H1 (cell line): ENCODE measurements around the gene MBP. TPM values are rescaled to one million over a fixed set of nuclear protein-coding genes. Genes with fewer than 3 reads are reported as not detected.
A peak's percentile ranks its signal among the peaks of the same experiment; 100 is the strongest.

Experiments
- CTCF ChIA-PET: fragments of 300-600 bp; sonication (Branson Sonifier 250); formaldehyde crosslinking; loops from one replicate; lab custom pipeline; 2021; ENCODE audit not compliant: partially characterized antibody; lab: Charles Lee
- POLR2A ChIA-PET: fragments of 300-600 bp; sonication (Branson Sonifier 250); formaldehyde crosslinking; loops from one replicate; lab custom pipeline; 2021; ENCODE audit warnings: inconsistent platforms; ENCODE audit not compliant: partially characterized antibody; lab: Charles Lee
- DNase-seq, 2 experiments: peaks; one replicate each; pipeline versions ENCODE4 v3.0.0 to v3.0.0-alpha.2; 2010 to 2022; ENCODE audit warnings: low spot score in 2 of 2, low read depth in 1 of 2, mixed read lengths in 1 of 2
- FAIRE-seq: peaks from 2 replicates; lab custom pipeline; 2011; peaks lifted over from hg19 to GRCh38; lab: Jason Lieb, UNC
- H2AFZ ChIP-seq: 2 replicates; pipeline ENCODE4 v1.8.1; 2012; ENCODE audit warnings: low read length, inconsistent platforms
- H2AK5ac ChIP-seq: 2 replicates; pipeline ENCODE4 v1.6.1; 2013; ENCODE audit warnings: low read depth, low read length
- H2BK120ac ChIP-seq: replicated peaks from 2 replicates; pipeline ENCODE3; 2013; ENCODE audit warnings: low read depth, low read length, inconsistent platforms
- H2BK12ac ChIP-seq: 2 replicates; pipeline ENCODE4 v1.6.1; 2013; ENCODE audit warnings: low read depth, low read length
- H2BK15ac ChIP-seq: 2 replicates; pipeline ENCODE4 v1.6.1; 2013; ENCODE audit warnings: low read length
- H2BK20ac ChIP-seq: 2 replicates; pipeline ENCODE4 v1.6.1; 2013; ENCODE audit warnings: low read length
- H2BK5ac ChIP-seq: 2 replicates; pipeline ENCODE4 v1.6.1; 2013; ENCODE audit warnings: low read depth, low read length
- H3K14ac ChIP-seq: 2 replicates; pipeline ENCODE4 v1.6.1; 2013; ENCODE audit warnings: inconsistent platforms; ENCODE audit not compliant: insufficient read length
- H3K18ac ChIP-seq: 2 replicates; pipeline ENCODE4 v1.6.1; 2013; ENCODE audit warnings: low read length; ENCODE audit errors: extremely low read depth
- H3K23ac ChIP-seq: 2 replicates; pipeline ENCODE4 v1.6.1; 2013; ENCODE audit warnings: inconsistent platforms; ENCODE audit not compliant: insufficient read length
- H3K23me2 ChIP-seq: 2 replicates; pipeline ENCODE4 v1.6.1; 2013; ENCODE audit warnings: low read depth, low read length
- H3K27ac ChIP-seq: 2 replicates; pipeline ENCODE4 v1.6.1; 2011; ENCODE audit warnings: low read depth, low read length, inconsistent platforms
- H3K27me3 ChIP-seq, 4 experiments: replicated peaks in 1 of 4; 1 replicate in 1 of 4; 2 replicates in 3 of 4; pipeline versions ENCODE4 v1.6.1 to v1.8.1; 2011 to 2013; ENCODE audit warnings: low read length in 3 of 4, mild to moderate bottlenecking in 3 of 4, inconsistent platforms in 2 of 4, mixed read lengths in 2 of 4, moderate library complexity in 1 of 4; ENCODE audit not compliant: control insufficient read depth in 3 of 4, insufficient read depth in 3 of 4; ENCODE audit errors: extremely low read depth in 1 of 4
- H3K36me3 ChIP-seq, 4 experiments: 2 replicates each; pipeline versions ENCODE4 v1.6.1 to v1.8.1; 2011 to 2013; ENCODE audit warnings: mild to moderate bottlenecking in 4 of 4, low read length in 3 of 4, moderate library complexity in 2 of 4, control low read depth in 1 of 4, inconsistent platforms in 1 of 4; ENCODE audit not compliant: insufficient read depth in 4 of 4, control insufficient read depth in 2 of 4
- H3K4ac ChIP-seq: replicated peaks from 2 replicates; pipeline ENCODE3; 2013; ENCODE audit warnings: low read length, low read depth, mixed read lengths, inconsistent platforms; ENCODE audit not compliant: insufficient read length
- H3K4me1 ChIP-seq, 4 experiments: replicated peaks in 1 of 4; 1 replicate in 1 of 4; 2 replicates in 3 of 4; pipeline versions ENCODE4 v1.6.1 to v1.8.1; 2011 to 2013; ENCODE audit warnings: low read length in 3 of 4, inconsistent platforms in 2 of 4, mixed read lengths in 1 of 4; ENCODE audit not compliant: insufficient read depth in 4 of 4, control insufficient read depth in 3 of 4
- H3K4me2 ChIP-seq, 2 experiments: 2 replicates each; pipeline versions ENCODE4 v1.6.1 to v1.8.1; 2011 to 2013; ENCODE audit warnings: low read depth in 2 of 2, low read length in 2 of 2, control low read depth in 1 of 2, inconsistent platforms in 1 of 2, mild to moderate bottlenecking in 1 of 2; ENCODE audit not compliant: insufficient read depth in 1 of 2
- H3K4me3 ChIP-seq, 4 experiments: fragments of 200-600, 300-600 bp in 1 of 4; sonication (generic), shearing (Covaris generic), sonication (Bioruptor Twin) in 1 of 4; 2 replicates each; pipeline versions ENCODE4 v1.5.1 to v1.8.1; 2011 to 2016; ENCODE audit warnings: low read length in 4 of 4, low read depth in 3 of 4, control low read depth in 2 of 4, inconsistent platforms in 2 of 4, mild to moderate bottlenecking in 2 of 4, mixed read lengths in 1 of 4, moderate library complexity in 1 of 4; ENCODE audit not compliant: insufficient read depth in 2 of 4; ENCODE audit errors: extremely low read depth in 1 of 4
- H3K56ac ChIP-seq: replicated peaks from 2 replicates; pipeline ENCODE3; 2013; ENCODE audit warnings: low read depth, mild to moderate bottlenecking, mixed read lengths, low read length, inconsistent platforms; ENCODE audit not compliant: insufficient read length
- H3K79me1 ChIP-seq: 2 replicates; pipeline ENCODE4 v1.6.1; 2013; ENCODE audit warnings: low read depth, low read length, control low read depth
- H3K79me2 ChIP-seq, 2 experiments: 2 replicates each; pipeline versions ENCODE4 v1.6.1 to v1.8.1; 2012 to 2013; ENCODE audit warnings: low read length in 2 of 2, mild to moderate bottlenecking in 2 of 2, inconsistent platforms in 1 of 2; ENCODE audit not compliant: insufficient read depth in 2 of 2, control insufficient read depth in 1 of 2
- H3K9ac ChIP-seq, 4 experiments: replicated peaks in 1 of 4; 1 replicate in 1 of 4; 2 replicates in 3 of 4; pipeline versions ENCODE4 v1.6.1 to v1.8.1; 2011 to 2013; ENCODE audit warnings: low read depth in 3 of 4, low read length in 3 of 4, control low read depth in 2 of 4, mild to moderate bottlenecking in 2 of 4, moderate library complexity in 2 of 4, inconsistent platforms in 1 of 4; ENCODE audit errors: extremely low read depth in 1 of 4
- H3K9me3 ChIP-seq, 2 experiments: 2 replicates each; pipeline versions ENCODE4 v1.6.1 to v1.8.1; 2012 to 2013; ENCODE audit warnings: mild to moderate bottlenecking in 2 of 2, moderate library complexity in 2 of 2, control low read depth in 1 of 2, inconsistent platforms in 1 of 2, low read depth in 1 of 2, low read length in 1 of 2, mixed read lengths in 1 of 2; ENCODE audit not compliant: insufficient read depth in 2 of 2
- H4K20me1 ChIP-seq, 2 experiments: replicated peaks in 1 of 2; 2 replicates each; pipeline versions ENCODE3 to v1.8.1; 2011 to 2013; ENCODE audit warnings: inconsistent platforms in 2 of 2, low read length in 2 of 2, mild to moderate bottlenecking in 1 of 2; ENCODE audit not compliant: insufficient read depth in 2 of 2, control insufficient read depth in 1 of 2
- H4K5ac ChIP-seq: 2 replicates; pipeline ENCODE4 v1.6.1; 2013; ENCODE audit warnings: low read length, low read depth, mixed read lengths, inconsistent platforms; ENCODE audit not compliant: insufficient read length
- H4K8ac ChIP-seq: 2 replicates; pipeline ENCODE4 v1.8.0; 2013; ENCODE audit warnings: mild to moderate bottlenecking, moderate library complexity, low read length, inconsistent platforms; ENCODE audit not compliant: insufficient read depth; ENCODE audit errors: extremely low read depth
- H4K91ac ChIP-seq: replicated peaks from 2 replicates; pipeline ENCODE3; 2013; ENCODE audit warnings: low read length, mixed read lengths, inconsistent platforms; ENCODE audit not compliant: insufficient read length
- ASH2L ChIP-seq: fragments of 200-600, 300-600 bp; sonication (generic); IDR thresholded peaks from one replicate; pipeline ENCODE4 v1.7.1; 2017; ENCODE audit warnings: low read length
- CBX5 ChIP-seq: fragments of 300-800, 300-1000 bp; sonication (generic); IDR thresholded peaks from 2 replicates; pipeline ENCODE4 v1.7.1; 2016; ENCODE audit warnings: antibody characterized with exemption, low read length, low read depth
- CEBPB ChIP-seq: IDR thresholded peaks from 2 replicates; pipeline ENCODE4 v1.6.1; 2012; ENCODE audit warnings: low read depth, low read length
- FOSL1 ChIP-seq: IDR thresholded peaks from 2 replicates; pipeline ENCODE4 v1.6.1; 2011; ENCODE audit warnings: mild to moderate bottlenecking, low read depth, low read length, moderate library complexity; ENCODE audit not compliant: insufficient read depth
- JUN ChIP-seq: IDR thresholded peaks from 2 replicates; pipeline ENCODE4 v1.6.1; 2011; ENCODE audit warnings: low read depth, mild to moderate bottlenecking, improper control_type of control experiment, low read length
- KDM1A ChIP-seq: fragments of 200-600, 300-600 bp; sonication (generic); IDR thresholded peaks from 2 replicates; pipeline ENCODE4 v1.7.1; 2016; ENCODE audit warnings: mild to moderate bottlenecking, low read length, borderline replicate concordance
- NRF1 ChIP-seq: IDR thresholded peaks from 2 replicates; pipeline ENCODE4 v1.6.1; 2011; ENCODE audit warnings: mild to moderate bottlenecking, low read depth, low read length, improper control_type of control experiment
- SAP30 ChIP-seq: fragments of 300-600 bp; sonication (generic); IDR thresholded peaks from 2 replicates; pipeline ENCODE4 v1.7.1; 2012; ENCODE audit warnings: low read length, moderate library complexity, mild to moderate bottlenecking, inconsistent platforms; ENCODE audit not compliant: insufficient read depth, insufficient replicate concordance
- WGBS, 2 experiments: shearing (Covaris generic) in 1 of 2; methylation state at CpG; one replicate each; pipeline versions ENCODE4 v1.1.6 to v1.1.7; 2013 to 2015; ENCODE audit warnings: low lambda C conversion rate in 2 of 2, mixed read lengths in 2 of 2, inconsistent platforms in 1 of 2, low coverage in 1 of 2, missing lambda C conversion rate in 1 of 2; ENCODE audit not compliant: insufficient replicate concordance in 2 of 2, insufficient coverage in 1 of 2, insufficient read length in 1 of 2; ENCODE audit errors: extremely low coverage in 1 of 2, missing lambda C conversion rate in 1 of 2; 5-methylcytosine and 5-hydroxymethylcytosine counted together
- polyA plus RNA-seq, 7 experiments: library from polyadenylated mRNA; depleted of rRNA in 3 of 7; stranded (reverse) in 5 of 7; unstranded in 2 of 7; fragments of >200 nt in 5 of 7; fragments of 200-250 nt in 2 of 7; gene quantifications; 1 replicate in 5 of 7; 2 replicates in 1 of 7; 4 replicates in 1 of 7; pipeline versions ENCODE4 v1.2.1 to v1.2.3, GENCODE V29; 2011 to 2013; ENCODE audit warnings: missing spikeins in 2 of 7, mixed read lengths in 2 of 7
- total RNA-seq: library from RNA; stranded (reverse); fragmentation: NEBNext Ultra II Directional; extraction: Animal tissue kit (Norgen Biotek cat#: 25700); gene quantifications from 2 replicates; pipeline ENCODE4 v1.2.1, GENCODE V29; 2021
- TF ChIP-seq, protein P1 (sequence below): IDR thresholded peaks from 2 replicates; pipeline ENCODE4 v1.6.1; 2012; ENCODE audit warnings: inconsistent platforms
- TF ChIP-seq, protein P2 (sequence below): IDR thresholded peaks from 2 replicates; pipeline ENCODE4 v1.6.1; 2012; ENCODE audit warnings: low read length, inconsistent platforms

MBP gene
- total and polyA plus RNA-seq, 2 of the 8 experiments (the other 6 are each of a cell fraction or from before 2014, with no cell fraction given), result 7.7 to 19.2 TPM

DNA sequence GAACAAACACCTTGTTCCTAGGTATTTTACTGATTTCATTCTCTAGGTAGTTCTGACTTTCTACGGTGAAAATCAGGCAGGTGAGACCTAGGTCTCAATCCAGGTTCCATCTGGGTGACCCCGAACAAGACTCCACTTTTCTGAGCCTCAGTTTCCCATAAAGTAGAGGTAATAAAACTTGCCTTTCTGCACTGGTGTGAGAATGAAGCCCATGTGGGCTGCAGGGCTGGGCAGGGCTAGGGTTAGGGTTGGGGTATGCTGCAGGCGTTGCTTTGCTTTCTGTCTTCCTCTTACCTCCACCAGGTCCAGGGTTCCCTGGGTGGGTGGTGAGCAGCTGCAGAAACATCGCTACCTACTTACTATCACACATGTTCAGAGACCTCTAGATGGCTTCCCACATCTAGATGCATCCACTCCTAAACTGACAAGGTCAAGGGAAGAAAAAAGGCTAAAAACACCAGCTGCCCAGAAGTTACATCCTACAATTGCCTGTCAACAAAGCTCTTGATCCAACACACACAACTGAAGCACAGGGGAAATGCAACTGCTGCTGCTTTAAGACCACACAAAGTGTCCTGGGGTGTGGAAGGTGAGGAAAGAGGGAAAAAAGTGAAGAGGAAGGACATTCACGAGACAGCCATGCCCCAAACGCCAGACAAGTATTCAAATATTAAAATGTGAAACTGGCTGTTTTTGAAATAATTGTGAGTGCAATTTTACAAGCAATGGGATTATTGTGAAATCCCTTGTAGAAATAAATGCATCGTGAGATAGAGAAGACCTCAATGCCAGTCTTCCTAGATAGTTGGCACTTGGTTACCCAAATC lies 23.5 kb downstream of the MBP start:
- 92% methylated on average over 7 of the region's 7 CpGs; no CpG with 5 or more reads in 1 of the 2 experiments for WGBS, 2 experiments
- Histone ChIP-seq H2AK5ac (no peak overlapping the region), H4K8ac (no peak overlapping the region), H3K36me3 (no peaks in the 10 kb centered on the region), H3K79me1 (peaks cover 2% of the 10 kb centered on the region; the same call in 1 of the 2 replicates), H4K20me1 (no peaks in the 10 kb centered on the region), H3K56ac (no peak overlapping the region), H3K23me2 (no peaks in the 10 kb centered on the region), H3K4me3 (no peak overlapping the region), H4K91ac (peak overlapping the region; percentile 5), H3K4ac (no peak overlapping the region), H3K14ac (no peak overlapping the region), H3K27me3 (no peaks in the 10 kb centered on the region), H2BK20ac (no peak overlapping the region), H3K4me1 (peaks cover 0 to 9% (median 0%) of the 10 kb centered on the region in 4 experiments; a peak in 3 of 7 replicates), H2BK120ac (no peak overlapping the region), H3K4me2 (no peak overlapping the region), H4K5ac (no peak overlapping the region), H3K79me2 (no peaks in the 10 kb centered on the region), H3K9ac (no peak overlapping the region), H2BK15ac (no peak overlapping the region), H2BK12ac (no peak overlapping the region), H2AFZ (no peak overlapping the region), H3K23ac (no peak overlapping the region), H3K27ac (no peak overlapping the region), H3K18ac (no peak overlapping the region), H2BK5ac (no peak overlapping the region), H3K9me3 (no peaks in the 10 kb centered on the region)
- DNase-seq (no peak), FAIRE-seq (no peak)
- POLR2A ChIA-PET, result interaction anchor here (0.6 to 1.7 kb wide), 2 partner anchors 12 to 109 kb away, joined by 3 to 4 read pairs; no protein-coding TSS in a partner anchor
- CTCF ChIA-PET, result interaction anchor here (1.2 to 1.3 kb wide), 3 partner anchors 10 to 366 kb away, joined by 3 to 5 read pairs (median 3); no protein-coding TSS in a partner anchor
- TF ChIP-seq NRF1, result no peak
- TF ChIP-seq, protein P1, sequence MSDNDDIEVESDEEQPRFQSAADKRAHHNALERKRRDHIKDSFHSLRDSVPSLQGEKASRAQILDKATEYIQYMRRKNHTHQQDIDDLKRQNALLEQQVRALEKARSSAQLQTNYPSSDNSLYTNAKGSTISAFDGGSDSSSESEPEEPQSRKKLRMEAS, result no peak
- TF ChIP-seq JUN, result no peak
- no peak for TF ChIP-seq KDM1A
- no peak for TF ChIP-seq CEBPB
- TF ChIP-seq, protein P2, sequence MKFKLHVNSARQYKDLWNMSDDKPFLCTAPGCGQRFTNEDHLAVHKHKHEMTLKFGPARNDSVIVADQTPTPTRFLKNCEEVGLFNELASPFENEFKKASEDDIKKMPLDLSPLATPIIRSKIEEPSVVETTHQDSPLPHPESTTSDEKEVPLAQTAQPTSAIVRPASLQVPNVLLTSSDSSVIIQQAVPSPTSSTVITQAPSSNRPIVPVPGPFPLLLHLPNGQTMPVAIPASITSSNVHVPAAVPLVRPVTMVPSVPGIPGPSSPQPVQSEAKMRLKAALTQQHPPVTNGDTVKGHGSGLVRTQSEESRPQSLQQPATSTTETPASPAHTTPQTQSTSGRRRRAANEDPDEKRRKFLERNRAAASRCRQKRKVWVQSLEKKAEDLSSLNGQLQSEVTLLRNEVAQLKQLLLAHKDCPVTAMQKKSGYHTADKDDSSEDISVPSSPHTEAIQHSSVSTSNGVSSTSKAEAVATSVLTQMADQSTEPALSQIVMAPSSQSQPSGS, result no peak
- no peak for TF ChIP-seq SAP30
- TF ChIP-seq FOSL1, result no peak
- no peak for TF ChIP-seq ASH2L
- no peak for TF ChIP-seq CBX5
